Tibial artery (tissue), 4 donors: ENCODE measurements around the gene LIMD2.

Experiments used
- DNase-seq, 2 donors: peaks; one replicate each; pipeline ENCODE4 v3.0.0-alpha.2; 2019
- H3K27ac ChIP-seq, 2 donors: fragments of 200-600 bp; sonication (generic) in 1 of 2; 1 replicate in 1 of 2; 2 replicates in 1 of 2; pipeline ENCODE4 v1.5.1; 2018 to 2019; ENCODE audit warnings: mild to moderate bottlenecking in 1 of 2
- H3K27me3 ChIP-seq, 2 donors: fragments of 200-600 bp; sonication (generic) in 1 of 2; one replicate each; pipeline versions ENCODE4 v1.5.1 to v1.6.0; 2016 to 2019
- H3K36me3 ChIP-seq, 3 donors: fragments of 200-600 bp; sonication (generic) in 2 of 3; one replicate each; pipeline ENCODE4 v1.5.1; 2016 to 2019; ENCODE audit warnings: mild to moderate bottlenecking in 2 of 3
- H3K4me1 ChIP-seq, 4 donors: fragments of 200-600 bp; sonication (generic) in 2 of 4; 1 replicate in 3 of 4; 2 replicates in 1 of 4; pipeline ENCODE4 v1.5.1; 2016 to 2019
- H3K4me3 ChIP-seq, 2 donors: fragments of 200-600 bp; sonication (generic) in 1 of 2; 1 replicate in 1 of 2; 2 replicates in 1 of 2; pipeline ENCODE4 v1.5.1; 2018 to 2019; ENCODE audit warnings: mild to moderate bottlenecking in 2 of 2
- H3K9me3 ChIP-seq, 3 donors: fragments of 200-600 bp; sonication (generic) in 1 of 3; one replicate each; pipeline ENCODE4 v1.5.1; 2016 to 2019
- intact Hi-C: fragments of 100-400 bp; cut with DNase I; formaldehyde crosslinking; loops from one replicate; pipeline ENCODE4 v1.15.0; 2023; ENCODE audit warnings: low total_unique reads
- TF ChIP-seq, protein P1 (sequence below), 2 experiments: fragments of 200-600 bp in 1 of 2; fragments of 450-650 bp in 1 of 2; IDR thresholded peaks; one replicate each; pipeline ENCODE4 v1.5.1; 2017 to 2019; ENCODE audit warnings: antibody characterized with exemption in 2 of 2, mild to moderate bottlenecking in 1 of 2, moderate library complexity in 1 of 2

Gene LIMD2

GRCh38 chr17:63685041-63685440 lies 14.9 kb downstream of the LIMD2 start:
- TF ChIP-seq, protein P1, sequence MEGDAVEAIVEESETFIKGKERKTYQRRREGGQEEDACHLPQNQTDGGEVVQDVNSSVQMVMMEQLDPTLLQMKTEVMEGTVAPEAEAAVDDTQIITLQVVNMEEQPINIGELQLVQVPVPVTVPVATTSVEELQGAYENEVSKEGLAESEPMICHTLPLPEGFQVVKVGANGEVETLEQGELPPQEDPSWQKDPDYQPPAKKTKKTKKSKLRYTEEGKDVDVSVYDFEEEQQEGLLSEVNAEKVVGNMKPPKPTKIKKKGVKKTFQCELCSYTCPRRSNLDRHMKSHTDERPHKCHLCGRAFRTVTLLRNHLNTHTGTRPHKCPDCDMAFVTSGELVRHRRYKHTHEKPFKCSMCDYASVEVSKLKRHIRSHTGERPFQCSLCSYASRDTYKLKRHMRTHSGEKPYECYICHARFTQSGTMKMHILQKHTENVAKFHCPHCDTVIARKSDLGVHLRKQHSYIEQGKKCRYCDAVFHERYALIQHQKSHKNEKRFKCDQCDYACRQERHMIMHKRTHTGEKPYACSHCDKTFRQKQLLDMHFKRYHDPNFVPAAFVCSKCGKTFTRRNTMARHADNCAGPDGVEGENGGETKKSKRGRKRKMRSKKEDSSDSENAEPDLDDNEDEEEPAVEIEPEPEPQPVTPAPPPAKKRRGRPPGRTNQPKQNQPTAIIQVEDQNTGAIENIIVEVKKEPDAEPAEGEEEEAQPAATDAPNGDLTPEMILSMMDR (IDR thresholded peaks at IDR 0.05): no peak
- peaks cover 58 to 74% (median 63%) of the 10 kb centered on the region in 3 donors for H3K36me3 ChIP-seq
- DNase-seq: no peak
- H3K27ac ChIP-seq: no peak overlapping the region
- no peaks in the 10 kb centered on the region for H3K9me3 ChIP-seq
- H3K27me3 ChIP-seq: no peaks in the 10 kb centered on the region
- intact Hi-C loops: no loop called here
- peaks cover 0 to 19% (median 11%) of the 10 kb centered on the region in 4 donors for H3K4me1 ChIP-seq
- no peak overlapping the region for H3K4me3 ChIP-seq

- H3K27me3 ChIP-seq: no peaks in the 10 kb centered on the region
- no peak overlapping the region for H3K4me3 ChIP-seq
- TF ChIP-seq, protein P1 (IDR thresholded peaks at IDR 0.05): no peak
- H3K4me1 ChIP-seq: peaks cover 0 to 19% (median 11%) of the 10 kb centered on the region in 4 donors
- H3K36me3 ChIP-seq: peaks cover 37 to 65% (median 45%) of the 10 kb centered on the region in 3 donors
- intact Hi-C loops: no loop called here
- no peak for DNase-seq
- no peak overlapping the region for H3K27ac ChIP-seq
- no peaks in the 10 kb centered on the region for H3K9me3 ChIP-seq
These were observed 16.9 kb downstream of the LIMD2 start for GRCh38 chr17:63682981-63683380.

DNA sequence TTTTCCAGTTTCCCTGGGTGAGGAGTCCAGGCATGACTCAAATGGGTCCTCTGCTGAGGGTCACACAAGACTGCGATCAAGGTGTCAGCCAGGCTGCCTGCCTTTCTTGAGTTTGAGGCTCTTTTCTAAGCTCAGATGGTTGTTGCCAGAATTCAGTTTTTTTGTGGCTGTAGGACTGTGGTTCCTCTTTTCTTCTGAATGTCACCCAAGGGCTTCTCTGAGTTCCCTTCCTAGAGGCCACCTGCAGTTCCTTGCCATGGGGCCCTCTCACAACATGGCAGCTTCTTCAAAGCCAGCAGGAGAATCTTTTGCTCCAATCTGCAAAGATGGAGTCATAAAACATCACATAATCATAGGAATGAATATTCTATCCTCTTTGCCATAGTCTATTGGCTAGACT lies 17.5 kb downstream of the LIMD2 start:
- intact Hi-C loops: no loop called here
- Histone ChIP-seq H3K4me1 (peaks cover 0 to 19% (median 13%) of the 10 kb centered on the region in 4 donors), H3K27ac (no peak overlapping the region), H3K4me3 (no peak overlapping the region), H3K36me3 (peaks cover 35 to 65% (median 45%) of the 10 kb centered on the region in 3 donors), H3K27me3 (no peaks in the 10 kb centered on the region), H3K9me3 (no peaks in the 10 kb centered on the region)
- no peak for DNase-seq
- TF ChIP-seq, protein P1 (IDR thresholded peaks at IDR 0.05): no peak

GRCh38 chr17:63681530-63681929 lies 18.4 kb downstream of the LIMD2 start:
- Histone ChIP-seq H3K27ac (no peak overlapping the region), H3K4me1 (peaks cover 0 to 28% (median 19%) of the 10 kb centered on the region in 4 donors), H3K4me3 (no peak overlapping the region), H3K36me3 (peaks cover 35 to 62% (median 45%) of the 10 kb centered on the region in 3 donors), H3K27me3 (no peaks in the 10 kb centered on the region), H3K9me3 (no peaks in the 10 kb centered on the region)
- intact Hi-C loops: no loop called here
- DNase-seq: no peak
- TF ChIP-seq, protein P1 (IDR thresholded peaks at IDR 0.05): no peak

DNA sequence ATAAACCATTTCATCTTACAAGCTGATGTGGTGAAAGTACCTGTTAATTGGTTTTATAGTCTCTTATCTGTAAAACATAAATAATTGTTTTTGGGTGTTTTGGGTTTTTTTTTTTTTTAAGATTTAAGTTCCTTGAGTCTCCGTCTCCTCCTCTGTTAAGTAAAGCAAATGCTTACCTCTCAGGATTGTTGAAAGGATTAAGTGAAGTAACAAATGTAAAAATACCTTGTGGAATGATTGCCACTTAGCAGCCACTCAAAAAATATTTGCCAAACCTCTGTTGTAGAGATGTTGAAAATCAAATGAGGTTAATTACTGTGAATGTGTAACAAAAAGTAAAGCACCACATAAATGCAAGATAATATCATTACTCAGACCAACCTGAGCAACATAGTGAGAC lies 19.2 kb downstream of the LIMD2 start:
- H3K36me3 ChIP-seq: peaks cover 33 to 54% (median 37%) of the 10 kb centered on the region in 3 donors
- H3K4me3 ChIP-seq: no peak overlapping the region
- no peak for DNase-seq
- H3K4me1 ChIP-seq: peaks cover 0 to 36% (median 26%) of the 10 kb centered on the region in 4 donors
- no peak overlapping the region for H3K27ac ChIP-seq
- intact Hi-C loops: no loop called here
- TF ChIP-seq, protein P1 (IDR thresholded peaks at IDR 0.05): no peak
- no peaks in the 10 kb centered on the region for H3K27me3 ChIP-seq
- no peaks in the 10 kb centered on the region for H3K9me3 ChIP-seq

- Histone ChIP-seq H3K9me3 (no peaks in the 10 kb centered on the region), H3K27ac (no peak overlapping the region), H3K4me3 (no peak overlapping the region), H3K36me3 (peaks cover 25 to 46% (median 28%) of the 10 kb centered on the region in 3 donors), H3K27me3 (no peaks in the 10 kb centered on the region), H3K4me1 (peaks cover 0 to 43% (median 31%) of the 10 kb centered on the region in 4 donors)
- TF ChIP-seq, protein P1 (IDR thresholded peaks at IDR 0.05): no peak
- intact Hi-C loops: no loop called here
- no peak for DNase-seq
These were observed 20.7 kb downstream of the LIMD2 start for GRCh38 chr17:63679214-63679613.
